ENCODE data around the gene FAXDC2.

Gene FAXDC2

DNA sequence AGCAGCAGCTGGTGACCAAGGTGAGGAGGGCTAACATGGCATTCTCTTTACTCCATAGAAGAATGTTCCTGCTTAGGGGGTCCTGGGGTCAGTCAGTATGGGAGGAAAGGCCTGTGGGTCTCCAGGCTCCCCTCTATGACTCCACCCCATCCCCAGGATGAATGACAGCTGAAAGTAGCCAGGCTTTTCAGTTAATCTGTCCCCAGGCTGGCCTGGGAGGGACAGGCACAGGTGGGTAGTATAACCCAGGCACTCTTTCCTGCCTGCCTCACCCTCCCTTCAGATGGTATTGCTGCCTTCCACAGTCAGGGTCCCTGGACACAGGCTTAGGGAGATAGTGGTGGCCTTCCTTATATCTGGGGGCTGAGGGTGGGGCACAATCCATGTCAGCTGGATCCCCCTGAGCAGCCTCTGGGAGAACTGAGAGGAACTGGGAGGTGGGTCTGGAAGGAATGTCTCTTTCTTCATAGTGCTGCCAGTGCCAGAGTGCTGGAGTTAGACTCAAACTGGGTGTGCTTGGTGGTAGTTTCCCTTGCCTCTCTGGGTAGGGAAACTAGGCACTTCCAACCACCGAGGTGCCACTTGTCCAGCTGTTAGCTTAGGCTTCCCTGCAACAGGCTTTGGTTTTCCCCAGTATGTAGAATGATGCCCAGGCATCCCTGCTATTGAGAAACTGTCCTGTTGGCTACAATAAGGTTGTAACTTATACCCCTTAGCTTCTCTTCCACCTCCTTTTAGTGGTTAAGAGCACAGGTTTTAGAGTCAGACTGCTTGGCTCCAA, 67.4 kb downstream of the FAXDC2 start:
- CTCF ChIA-PET, result interaction anchor here (0.5 to 1.6 kb wide), 3 partner anchors 27 to 140 kb away, joined by 3 to 4 read pairs (median 3); no protein-coding TSS in a partner anchor
- Histone ChIP-seq H3K36me3 (ENCODE audit: control insufficient read depth in 2 of 2, insufficient read depth in 1 of 2, low read length in 2 of 2) (no peaks in the 10 kb centered on the region), H3K9me3 (ENCODE audit: control insufficient read depth, insufficient read depth, low read depth, low read length) (no peaks in the 10 kb centered on the region), H3K4me1 (ENCODE audit: control insufficient read depth, insufficient read depth, low read length) (peaks cover 34% of the 10 kb centered on the region), H3K27ac (ENCODE audit: extremely low read depth, low read depth, low read length) (no peak overlapping the region; the same call in 1 of the 2 replicates), H3K4me3 (ENCODE audit: low read depth, low read length) (no peak overlapping the region)
- TF ChIP-seq ZNF132 (tag by site-specific recombination; IDR thresholded peaks at IDR 0.05; ENCODE audit: borderline replicate concordance) (no peak), ZNF391 (tag by site-specific recombination; IDR thresholded peaks at IDR 0.05; ENCODE audit: borderline replicate concordance, low read depth) (no peak), ZNF366 (tag by site-specific recombination; conservative IDR thresholded peaks at IDR 0.05) (no peak), ZIC2 (tag by site-specific recombination; IDR thresholded peaks at IDR 0.05) (no peak), KLF8 (tag by site-specific recombination; IDR thresholded peaks at IDR 0.05) (no peak), ZNF184 (tag by site-specific recombination; IDR thresholded peaks at IDR 0.05) (no peak), KLF7 (tag by site-specific recombination; IDR thresholded peaks at IDR 0.05; ENCODE audit: borderline replicate concordance) (no peak), ZEB2 (tag by site-specific recombination; IDR thresholded peaks at IDR 0.05) (no peak), TRIM28 (IDR thresholded peaks at IDR 0.05; ENCODE audit: borderline replicate concordance, low read length) (no peak), SALL2 (tag by site-specific recombination; IDR thresholded peaks at IDR 0.05; ENCODE audit: borderline replicate concordance) (no peak), ZNF202 (tag by site-specific recombination; IDR thresholded peaks at IDR 0.05; ENCODE audit: borderline replicate concordance) (no peak), ZNF555 (tag by site-specific recombination; conservative IDR thresholded peaks at IDR 0.05) (no peak), RBAK (tag by site-specific recombination; IDR thresholded peaks at IDR 0.05) (no peak), ZNF629 (tag by site-specific recombination; IDR thresholded peaks at IDR 0.05) (no peak), ZNF23 (tag by site-specific recombination; IDR thresholded peaks at IDR 0.05; ENCODE audit: borderline replicate concordance) (no peak), ZNF843 (tag by site-specific recombination; IDR thresholded peaks at IDR 0.05) (no peak), KLF10 (tag by site-specific recombination; IDR thresholded peaks at IDR 0.05) (no peak)
- TF ChIP-seq, protein P1, sequence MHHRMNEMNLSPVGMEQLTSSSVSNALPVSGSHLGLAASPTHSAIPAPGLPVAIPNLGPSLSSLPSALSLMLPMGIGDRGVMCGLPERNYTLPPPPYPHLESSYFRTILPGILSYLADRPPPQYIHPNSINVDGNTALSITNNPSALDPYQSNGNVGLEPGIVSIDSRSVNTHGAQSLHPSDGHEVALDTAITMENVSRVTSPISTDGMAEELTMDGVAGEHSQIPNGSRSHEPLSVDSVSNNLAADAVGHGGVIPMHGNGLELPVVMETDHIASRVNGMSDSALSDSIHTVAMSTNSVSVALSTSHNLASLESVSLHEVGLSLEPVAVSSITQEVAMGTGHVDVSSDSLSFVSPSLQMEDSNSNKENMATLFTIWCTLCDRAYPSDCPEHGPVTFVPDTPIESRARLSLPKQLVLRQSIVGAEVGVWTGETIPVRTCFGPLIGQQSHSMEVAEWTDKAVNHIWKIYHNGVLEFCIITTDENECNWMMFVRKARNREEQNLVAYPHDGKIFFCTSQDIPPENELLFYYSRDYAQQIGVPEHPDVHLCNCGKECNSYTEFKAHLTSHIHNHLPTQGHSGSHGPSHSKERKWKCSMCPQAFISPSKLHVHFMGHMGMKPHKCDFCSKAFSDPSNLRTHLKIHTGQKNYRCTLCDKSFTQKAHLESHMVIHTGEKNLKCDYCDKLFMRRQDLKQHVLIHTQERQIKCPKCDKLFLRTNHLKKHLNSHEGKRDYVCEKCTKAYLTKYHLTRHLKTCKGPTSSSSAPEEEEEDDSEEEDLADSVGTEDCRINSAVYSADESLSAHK (tag by site-specific recombination; IDR thresholded peaks at IDR 0.05), result no peak
- TF ChIP-seq, protein P2, sequence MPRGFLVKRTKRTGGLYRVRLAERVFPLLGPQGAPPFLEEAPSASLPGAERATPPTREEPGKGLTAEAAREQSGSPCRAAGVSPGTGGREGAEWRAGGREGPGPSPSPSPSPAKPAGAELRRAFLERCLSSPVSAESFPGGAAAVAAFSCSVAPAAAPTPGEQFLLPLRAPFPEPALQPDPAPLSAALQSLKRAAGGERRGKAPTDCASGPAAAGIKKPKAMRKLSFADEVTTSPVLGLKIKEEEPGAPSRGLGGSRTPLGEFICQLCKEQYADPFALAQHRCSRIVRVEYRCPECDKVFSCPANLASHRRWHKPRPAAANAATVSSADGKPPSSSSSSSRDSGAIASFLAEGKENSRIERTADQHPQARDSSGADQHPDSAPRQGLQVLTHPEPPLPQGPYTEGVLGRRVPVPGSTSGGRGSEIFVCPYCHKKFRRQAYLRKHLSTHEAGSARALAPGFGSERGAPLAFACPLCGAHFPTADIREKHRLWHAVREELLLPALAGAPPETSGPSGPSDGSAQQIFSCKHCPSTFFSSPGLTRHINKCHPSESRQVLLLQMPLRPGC (tag by site-specific recombination; IDR thresholded peaks at IDR 0.05), result no peak
- TF ChIP-seq, protein P3, sequence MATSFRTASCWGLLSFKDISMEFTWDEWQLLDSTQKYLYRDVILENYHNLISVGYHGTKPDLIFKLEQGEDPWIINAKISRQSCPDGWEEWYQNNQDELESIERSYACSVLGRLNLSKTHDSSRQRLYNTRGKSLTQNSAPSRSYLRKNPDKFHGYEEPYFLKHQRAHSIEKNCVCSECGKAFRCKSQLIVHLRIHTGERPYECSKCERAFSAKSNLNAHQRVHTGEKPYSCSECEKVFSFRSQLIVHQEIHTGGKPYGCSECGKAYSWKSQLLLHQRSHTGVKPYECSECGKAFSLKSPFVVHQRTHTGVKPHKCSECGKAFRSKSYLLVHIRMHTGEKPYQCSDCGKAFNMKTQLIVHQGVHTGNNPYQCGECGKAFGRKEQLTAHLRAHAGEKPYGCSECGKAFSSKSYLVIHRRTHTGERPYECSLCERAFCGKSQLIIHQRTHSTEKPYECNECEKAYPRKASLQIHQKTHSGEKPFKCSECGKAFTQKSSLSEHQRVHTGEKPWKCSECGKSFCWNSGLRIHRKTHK (tag by site-specific recombination; IDR thresholded peaks at IDR 0.05), result no peak
- POLR2A ChIA-PET, result interaction anchor here (1.0 kb wide), 1 partner anchor 15 kb away, joined by 3 read pairs; no protein-coding TSS in a partner anchor

DNA sequence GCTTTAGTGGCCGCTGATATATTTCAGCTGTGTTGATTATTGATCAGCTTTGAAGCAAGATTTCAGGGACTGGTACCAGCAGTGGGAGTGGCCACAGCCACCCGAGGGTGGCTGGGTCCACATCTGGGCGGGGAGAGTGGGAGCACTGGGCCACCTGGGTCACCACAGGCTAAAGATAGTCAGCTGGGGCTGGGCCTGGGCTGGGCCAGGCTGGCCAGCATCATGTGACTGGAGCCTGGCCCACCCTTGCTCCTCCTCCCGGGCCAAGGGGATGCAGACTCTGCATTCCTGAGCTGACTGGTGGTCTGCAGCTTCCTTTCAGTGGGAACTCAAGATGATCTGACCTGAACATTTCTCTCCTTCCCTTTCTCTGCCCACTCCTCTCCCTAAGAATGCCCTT, 68.1 kb downstream of the FAXDC2 start:
- CTCF ChIA-PET, result no interaction called here
- H3K36me3 ChIP-seq (ENCODE audit: control insufficient read depth in 2 of 2, insufficient read depth in 1 of 2, low read length in 2 of 2), result no peaks in the 10 kb centered on the region
- H3K4me3 ChIP-seq (ENCODE audit: low read depth, low read length), result no peak overlapping the region
- POLR2A ChIA-PET, result no interaction called here
- H3K9me3 ChIP-seq (ENCODE audit: control insufficient read depth, insufficient read depth, low read depth, low read length), result no peaks in the 10 kb centered on the region
- peaks cover 34% of the 10 kb centered on the region for H3K4me1 ChIP-seq (ENCODE audit: control insufficient read depth, insufficient read depth, low read length)
- H3K27ac ChIP-seq (ENCODE audit: extremely low read depth, low read depth, low read length), result no peak overlapping the region
- TF ChIP-seq, protein P4, sequence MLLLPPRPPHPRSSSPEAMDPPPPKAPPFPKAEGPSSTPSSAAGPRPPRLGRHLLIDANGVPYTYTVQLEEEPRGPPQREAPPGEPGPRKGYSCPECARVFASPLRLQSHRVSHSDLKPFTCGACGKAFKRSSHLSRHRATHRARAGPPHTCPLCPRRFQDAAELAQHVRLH (tag by site-specific recombination; IDR thresholded peaks at IDR 0.05), result no peak
- 0 out of 2 replicates have a peak, but pooled peaks have one; percentile 50 for TF ChIP-seq ZNF223 (tag by site-specific recombination; IDR thresholded peaks at IDR 0.05)

Data from HEK293 (cell line).